IMR-90 (cell line): ENCODE data around the gene ISX.

Experiments
- BHLHE40 ChIP-seq: fragments of 150-350 bp; IDR thresholded peaks from 2 replicates; pipeline ENCODE4 v1.6.1; 2016; ENCODE audit warnings: mild to moderate bottlenecking, low read depth, low read length
- CHD1 ChIP-seq: IDR thresholded peaks from 2 replicates; pipeline ENCODE4 v1.6.1; 2012; ENCODE audit warnings: low read depth, low read length, improper control_type of control experiment
- CTCF ChIP-seq: conservative IDR thresholded peaks from 2 replicates; pipeline ENCODE4 v1.5.1; 2012; ENCODE audit warnings: mild to moderate bottlenecking, low read depth, low read length, improper control_type of control experiment
- MXI1 ChIP-seq: IDR thresholded peaks from 2 replicates; pipeline ENCODE4 v1.6.1; 2012; ENCODE audit warnings: low read depth, mild to moderate bottlenecking, low read length, moderate library complexity, borderline replicate concordance
- POLR2A ChIP-seq: IDR thresholded peaks from 2 replicates; pipeline ENCODE4 v1.6.1; 2012; ENCODE audit warnings: mild to moderate bottlenecking, low read depth, low read length
- RAD21 ChIP-seq: IDR thresholded peaks from 2 replicates; pipeline ENCODE4 v1.6.1; 2012; ENCODE audit warnings: low read length, improper control_type of control experiment
- RFX5 ChIP-seq: IDR thresholded peaks from 2 replicates; pipeline ENCODE4 v1.8.0; 2012; ENCODE audit warnings: low read depth, mild to moderate bottlenecking, low read length, moderate library complexity
- SMC3 ChIP-seq: fragments of 150-350 bp; IDR thresholded peaks from 2 replicates; pipeline ENCODE4 v1.6.1; 2016; ENCODE audit warnings: low read depth, mild to moderate bottlenecking, antibody characterized with exemption, low read length, moderate library complexity
- USF2 ChIP-seq: fragments of 150-350 bp; IDR thresholded peaks from 2 replicates; pipeline ENCODE4 v1.6.1; 2017; ENCODE audit warnings: mild to moderate bottlenecking, antibody characterized with exemption, low read length, low read depth

GRCh38 chr22:35053060-35053835 is 12.7 kb upstream of the ISX start:
- TF ChIP-seq POLR2A (no peak), CTCF (no peak), MXI1 (no peak), SMC3 (no peak), BHLHE40 (no peak), USF2 (no peak), RFX5 (no peak), RAD21 (no peak), CHD1 (no peak)
